HUES64 (cell line): ENCODE data around the gene FABP7.

ENCODE experiments used
- H3K27ac ChIP-seq: 2 replicates; pipeline ENCODE4 v1.7.0; 2013; ENCODE audit warnings: low read depth, low read length, inconsistent platforms
- H3K27me3 ChIP-seq: 2 replicates; pipeline ENCODE4 v1.6.1; 2013; ENCODE audit warnings: mild to moderate bottlenecking, low read length; ENCODE audit not compliant: insufficient read depth
- H3K36me3 ChIP-seq: 2 replicates; pipeline ENCODE4 v1.6.1; 2013; ENCODE audit warnings: mild to moderate bottlenecking, low read length; ENCODE audit not compliant: insufficient read depth
- H3K4me1 ChIP-seq: 2 replicates; pipeline ENCODE4 v1.6.1; 2013; ENCODE audit warnings: mild to moderate bottlenecking, low read length, moderate library complexity; ENCODE audit not compliant: insufficient read depth
- H3K4me3 ChIP-seq: 2 replicates; pipeline ENCODE4 v1.5.1; 2013; ENCODE audit warnings: mild to moderate bottlenecking, low read length, moderate library complexity
- H3K9ac ChIP-seq: 2 replicates; pipeline ENCODE4 v1.6.1; 2013; ENCODE audit warnings: mild to moderate bottlenecking, low read depth, low read length
- H3K9me3 ChIP-seq: 2 replicates; pipeline ENCODE4 v1.6.1; 2013; ENCODE audit warnings: low read depth, low read length; ENCODE audit not compliant: insufficient read depth
- WGBS: fragments of 150-250, 120-280 bp; methylation state at CpG from one replicate; pipeline ENCODE4 v1.1.7; 2013; ENCODE audit warnings: missing lambda C conversion rate; 5-methylcytosine and 5-hydroxymethylcytosine counted together

The FABP7 gene

GRCh38 chr6:122798099-122798641 lies 18.7 kb downstream of the FABP7 start:
- no peak overlapping the region for H3K27ac ChIP-seq
- H3K27me3 ChIP-seq, result no peaks in the 10 kb centered on the region
- H3K36me3 ChIP-seq, result no peaks in the 10 kb centered on the region
- no peak overlapping the region for H3K4me3 ChIP-seq
- peaks cover 3% of the 10 kb centered on the region; the same call in 1 of the 2 replicates for H3K4me1 ChIP-seq
- H3K9ac ChIP-seq, result no peak overlapping the region
- H3K9me3 ChIP-seq, result no peaks in the 10 kb centered on the region
- WGBS, result 89% methylated on average over 6 of the region's 6 CpGs

- whole genome bisulfite sequencing, result 98% methylated on average over 4 of the region's 4 CpGs
- H3K27ac ChIP-seq, result no peak overlapping the region
- H3K4me1 ChIP-seq, result peaks cover 3% of the 10 kb centered on the region; the same call in 1 of the 2 replicates
- no peaks in the 10 kb centered on the region for H3K27me3 ChIP-seq
- H3K36me3 ChIP-seq, result no peaks in the 10 kb centered on the region
- H3K9me3 ChIP-seq, result no peaks in the 10 kb centered on the region
- H3K4me3 ChIP-seq, result no peak overlapping the region
- H3K9ac ChIP-seq, result no peak overlapping the region
These were observed 19.7 kb downstream of the FABP7 start for GRCh38 chr6:122799140-122799745.

GRCh38 chr6:122799916-122800686 lies 20.6 kb downstream of the FABP7 start:
- Histone ChIP-seq H3K27ac (no peak overlapping the region), H3K9ac (no peak overlapping the region), H3K9me3 (no peaks in the 10 kb centered on the region), H3K36me3 (no peaks in the 10 kb centered on the region), H3K27me3 (no peaks in the 10 kb centered on the region), H3K4me1 (peaks cover 3% of the 10 kb centered on the region; the same call in 1 of the 2 replicates), H3K4me3 (no peak overlapping the region)
- 97% methylated on average over 4 of the region's 5 CpGs for WGBS

GRCh38 chr6:122800906-122801305 lies 21.4 kb downstream of the FABP7 start:
- Histone ChIP-seq H3K27ac (no peak overlapping the region), H3K4me1 (peaks cover 3% of the 10 kb centered on the region; the same call in 1 of the 2 replicates)
- WGBS, result 99% methylated on average over 3 of the region's 3 CpGs

GRCh38 chr6:122801397-122801796 lies 21.9 kb downstream of the FABP7 start:
- WGBS, result 88% methylated on average over 1 of the region's 1 CpG
- H3K27ac ChIP-seq, result no peak overlapping the region
- H3K4me1 ChIP-seq, result peaks cover 3% of the 10 kb centered on the region; the same call in 1 of the 2 replicates
- H3K36me3 ChIP-seq, result no peaks in the 10 kb centered on the region
- H3K9me3 ChIP-seq, result no peaks in the 10 kb centered on the region
- H3K4me3 ChIP-seq, result no peak overlapping the region
- H3K9ac ChIP-seq, result no peak overlapping the region
- H3K27me3 ChIP-seq, result no peaks in the 10 kb centered on the region

More at GRCh38 chr6:122800906-122801305, 21.4 kb downstream of the FABP7 start:
- Histone ChIP-seq H3K36me3 (no peaks in the 10 kb centered on the region), H3K9me3 (no peaks in the 10 kb centered on the region), H3K27me3 (no peaks in the 10 kb centered on the region), H3K9ac (no peak overlapping the region), H3K4me3 (no peak overlapping the region)

- no peaks in the 10 kb centered on the region for H3K36me3 ChIP-seq
- H3K27me3 ChIP-seq, result no peaks in the 10 kb centered on the region
- no peaks in the 10 kb centered on the region for H3K9me3 ChIP-seq
- peaks cover 3% of the 10 kb centered on the region; the same call in 1 of the 2 replicates for H3K4me1 ChIP-seq
- WGBS, result 55% methylated on average over 2 of the region's 4 CpGs
- H3K9ac ChIP-seq, result no peak overlapping the region
- no peak overlapping the region for H3K4me3 ChIP-seq
- no peak overlapping the region for H3K27ac ChIP-seq
These were observed 23.7 kb downstream of the FABP7 start for GRCh38 chr6:122803171-122803661.

- no peak overlapping the region for H3K27ac ChIP-seq
- WGBS, result 90% methylated on average over 5 of the region's 5 CpGs
- no peaks in the 10 kb centered on the region for H3K9me3 ChIP-seq
- peaks cover 3% of the 10 kb centered on the region; the same call in 1 of the 2 replicates for H3K4me1 ChIP-seq
- no peak overlapping the region for H3K9ac ChIP-seq
- H3K4me3 ChIP-seq, result no peak overlapping the region
- H3K36me3 ChIP-seq, result no peaks in the 10 kb centered on the region
- no peaks in the 10 kb centered on the region for H3K27me3 ChIP-seq
These were observed 25.5 kb downstream of the FABP7 start for GRCh38 chr6:122804962-122805485.

- Histone ChIP-seq H3K27me3 (no peaks in the 10 kb centered on the region), H3K27ac (no peak overlapping the region), H3K36me3 (no peaks in the 10 kb centered on the region), H3K9ac (no peak overlapping the region), H3K9me3 (no peaks in the 10 kb centered on the region), H3K4me3 (no peak overlapping the region), H3K4me1 (peaks cover 3% of the 10 kb centered on the region; the same call in 1 of the 2 replicates)
- WGBS, result 89% methylated on average over 1 of the region's 2 CpGs
These were observed 26.8 kb downstream of the FABP7 start for GRCh38 chr6:122806291-122806690.

- H3K4me1 ChIP-seq, result no peaks in the 10 kb centered on the region
- no peak overlapping the region for H3K27ac ChIP-seq
- H3K9ac ChIP-seq, result no peak overlapping the region
- H3K9me3 ChIP-seq, result no peaks in the 10 kb centered on the region
- H3K36me3 ChIP-seq, result no peaks in the 10 kb centered on the region
- H3K27me3 ChIP-seq, result no peaks in the 10 kb centered on the region
- WGBS, result 92% methylated on average over 9 of the region's 10 CpGs
- H3K4me3 ChIP-seq, result no peak overlapping the region
These were observed 28.8 kb downstream of the FABP7 start for GRCh38 chr6:122808121-122808885.

- H3K36me3 ChIP-seq, result no peaks in the 10 kb centered on the region
- H3K27me3 ChIP-seq, result no peaks in the 10 kb centered on the region
- no peak overlapping the region for H3K27ac ChIP-seq
- no peak overlapping the region for H3K4me3 ChIP-seq
- no peaks in the 10 kb centered on the region for H3K4me1 ChIP-seq
- no peak overlapping the region for H3K9ac ChIP-seq
- WGBS, result 95% methylated on average over 4 of the region's 4 CpGs
- H3K9me3 ChIP-seq, result no peaks in the 10 kb centered on the region
These were observed 29.5 kb downstream of the FABP7 start for GRCh38 chr6:122809001-122809400.
